OCI-LY1 (cell line): ENCODE measurements around the gene ARHGEF4.

Experiments used
- H2AFZ ChIP-seq: fragments of 200-600 bp; sonication (generic), shearing (Covaris generic); 2 replicates; pipeline ENCODE4 v1.6.0; 2014; ENCODE audit warnings: antibody characterized with exemption, mild to moderate bottlenecking, low read length
- H3F3A ChIP-seq: fragments of 200-600 bp; sonication (generic), shearing (Covaris generic); 2 replicates; pipeline ENCODE4 v1.6.0; 2014; ENCODE audit warnings: mild to moderate bottlenecking, antibody characterized with exemption, low read length, moderate library complexity; ENCODE audit not compliant: insufficient read depth
- H3K27ac ChIP-seq: fragments of 200-600 bp; sonication (generic); 2 replicates; pipeline ENCODE4 v1.5.1; 2014; ENCODE audit warnings: low read length, mixed run types, mild to moderate bottlenecking, low read depth; ENCODE audit not compliant: poor library complexity, severe bottlenecking
- H3K27me3 ChIP-seq: fragments of 200-600 bp; sonication (generic); 2 replicates; pipeline ENCODE4 v1.6.0; 2014; ENCODE audit warnings: antibody characterized with exemption, mild to moderate bottlenecking, low read length, moderate library complexity; ENCODE audit not compliant: insufficient read depth
- H3K36me3 ChIP-seq: fragments of 200-600 bp; sonication (generic); 2 replicates; pipeline ENCODE4 v1.6.1; 2014; ENCODE audit warnings: mild to moderate bottlenecking, antibody characterized with exemption, low read length, moderate library complexity, mixed read lengths; ENCODE audit not compliant: insufficient read depth
- H3K4me1 ChIP-seq: fragments of 200-600 bp; sonication (generic); 2 replicates; pipeline ENCODE4 v1.5.1; 2014; ENCODE audit warnings: mild to moderate bottlenecking, low read length, moderate library complexity; ENCODE audit not compliant: insufficient read depth, severe bottlenecking
- H3K4me2 ChIP-seq: fragments of 200-600 bp; sonication (generic), shearing (Covaris generic); 2 replicates; pipeline ENCODE4 v1.6.1; 2014; ENCODE audit warnings: low read length
- H3K4me3 ChIP-seq: fragments of 200-600 bp; sonication (generic); 2 replicates; pipeline ENCODE4 v1.5.1; 2014; ENCODE audit warnings: low read length, low read depth, mild to moderate bottlenecking, mixed read lengths; ENCODE audit not compliant: poor library complexity, severe bottlenecking
- H3K79me2 ChIP-seq: fragments of 200-600 bp; shearing (Covaris generic); 2 replicates; pipeline ENCODE4 v1.6.1; 2016; ENCODE audit warnings: mixed run types, low read length, mixed read lengths; ENCODE audit not compliant: insufficient read depth
- H3K9ac ChIP-seq: fragments of 200-600 bp; sonication (generic), shearing (Covaris generic); 2 replicates; pipeline ENCODE4 v1.6.1; 2014; ENCODE audit warnings: mild to moderate bottlenecking, low read length, mixed read lengths
- H3K9me2 ChIP-seq: fragments of 200-600 bp; sonication (generic), shearing (Covaris generic); 2 replicates; pipeline ENCODE4 v1.6.1; 2014; ENCODE audit warnings: low read depth, mild to moderate bottlenecking, low read length, mixed read lengths
- H3K9me3 ChIP-seq: fragments of 200-600 bp; shearing (Covaris generic); 2 replicates; pipeline ENCODE4 v1.6.1; 2014; ENCODE audit warnings: low read length, mixed read lengths
- H4K20me1 ChIP-seq: fragments of 200-600 bp; sonication (generic), shearing (Covaris generic); 2 replicates; pipeline ENCODE4 v1.6.0; 2016; ENCODE audit warnings: mild to moderate bottlenecking, low read length; ENCODE audit not compliant: insufficient read depth
- EZH2 ChIP-seq: fragments of 200-600 bp; sonication (generic), shearing (Covaris generic); IDR thresholded peaks from 2 replicates; pipeline ENCODE4 v1.8.0; 2017; ENCODE audit warnings: borderline replicate concordance, mixed run types, mild to moderate bottlenecking, antibody characterized with exemption, low read length, moderate library complexity, mixed read lengths
- TF ChIP-seq, protein P1 (sequence below): fragments of 200-600 bp; sonication (generic), shearing (Covaris generic); IDR thresholded peaks from 2 replicates; pipeline ENCODE4 v1.5.1; 2017; ENCODE audit warnings: mild to moderate bottlenecking, antibody characterized with exemption, low read length, moderate library complexity, mixed read lengths

ARHGEF4 gene

DNA sequence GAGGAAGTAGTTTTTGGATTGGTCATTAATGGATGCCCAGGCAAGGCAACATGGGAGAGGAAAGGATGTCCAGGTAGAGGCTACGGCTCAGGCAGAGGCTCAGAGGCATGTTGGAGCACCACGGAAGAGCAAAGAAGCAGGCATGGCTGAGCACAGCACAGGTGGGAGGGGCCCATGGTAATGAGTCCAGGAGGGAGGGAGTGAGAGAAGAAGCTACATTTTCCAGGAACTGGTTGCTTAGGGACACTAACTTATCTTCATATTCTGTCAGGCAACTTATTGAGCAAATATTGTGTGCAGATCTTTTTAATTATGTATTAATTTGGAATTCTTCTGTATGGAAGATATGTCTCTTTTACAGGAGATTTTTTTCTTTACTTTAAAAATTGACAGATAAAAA is 42.2 kb downstream of the ARHGEF4 start:
- Histone ChIP-seq H3K9me2 (no peaks in the 10 kb centered on the region), H2AFZ (no peak overlapping the region), H3K27me3 (peaks cover 9% of the 10 kb centered on the region; the same call in 1 of the 2 replicates), H3K36me3 (no peaks in the 10 kb centered on the region), H3K4me2 (no peak overlapping the region), H3K4me1 (no peaks in the 10 kb centered on the region), H4K20me1 (no peaks in the 10 kb centered on the region), H3K79me2 (no peaks in the 10 kb centered on the region), H3K27ac (no peak overlapping the region), H3F3A (no peaks in the 10 kb centered on the region), H3K9me3 (no peaks in the 10 kb centered on the region), H3K4me3 (no peak overlapping the region), H3K9ac (no peak overlapping the region)
- TF ChIP-seq EZH2, result no peak

DNA sequence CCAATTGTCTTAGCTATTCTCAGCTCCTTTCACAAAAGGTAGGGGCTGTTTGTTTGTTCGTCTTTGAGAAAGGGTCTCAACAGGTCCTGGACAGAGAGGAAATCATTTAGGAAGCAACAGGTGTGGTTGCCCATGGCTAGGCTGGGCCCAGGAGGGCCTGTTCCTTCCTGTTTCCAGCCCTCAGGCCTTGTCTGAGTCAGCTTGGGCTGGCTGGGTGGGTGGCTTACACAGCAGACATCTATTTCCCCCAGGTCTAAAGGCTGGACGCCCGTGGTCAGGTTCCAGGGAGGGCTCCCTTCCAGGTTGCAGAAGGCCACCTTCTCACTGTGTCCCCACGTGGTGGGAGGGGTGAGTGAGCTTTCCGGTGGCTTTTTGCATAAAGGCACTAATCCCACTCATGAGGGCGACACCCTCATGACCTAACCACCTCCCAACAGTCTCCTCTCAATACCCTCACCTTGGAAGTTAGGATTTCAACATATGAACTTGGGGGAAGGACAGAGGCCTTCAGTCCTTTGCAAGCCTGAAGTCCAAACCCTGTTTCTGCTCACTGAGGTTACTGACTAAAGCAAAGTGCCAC is 45.5 kb downstream of the ARHGEF4 start:
- no peaks in the 10 kb centered on the region for H3F3A ChIP-seq
- H2AFZ ChIP-seq, result no peak overlapping the region
- H3K4me1 ChIP-seq, result no peaks in the 10 kb centered on the region
- no peak overlapping the region for H3K9ac ChIP-seq
- H3K27me3 ChIP-seq, result no peaks in the 10 kb centered on the region
- no peaks in the 10 kb centered on the region for H3K36me3 ChIP-seq
- no peaks in the 10 kb centered on the region for H3K79me2 ChIP-seq
- H3K9me2 ChIP-seq, result no peaks in the 10 kb centered on the region
- no peak overlapping the region for H3K4me2 ChIP-seq
- no peak for TF ChIP-seq EZH2
- TF ChIP-seq, protein P1, sequence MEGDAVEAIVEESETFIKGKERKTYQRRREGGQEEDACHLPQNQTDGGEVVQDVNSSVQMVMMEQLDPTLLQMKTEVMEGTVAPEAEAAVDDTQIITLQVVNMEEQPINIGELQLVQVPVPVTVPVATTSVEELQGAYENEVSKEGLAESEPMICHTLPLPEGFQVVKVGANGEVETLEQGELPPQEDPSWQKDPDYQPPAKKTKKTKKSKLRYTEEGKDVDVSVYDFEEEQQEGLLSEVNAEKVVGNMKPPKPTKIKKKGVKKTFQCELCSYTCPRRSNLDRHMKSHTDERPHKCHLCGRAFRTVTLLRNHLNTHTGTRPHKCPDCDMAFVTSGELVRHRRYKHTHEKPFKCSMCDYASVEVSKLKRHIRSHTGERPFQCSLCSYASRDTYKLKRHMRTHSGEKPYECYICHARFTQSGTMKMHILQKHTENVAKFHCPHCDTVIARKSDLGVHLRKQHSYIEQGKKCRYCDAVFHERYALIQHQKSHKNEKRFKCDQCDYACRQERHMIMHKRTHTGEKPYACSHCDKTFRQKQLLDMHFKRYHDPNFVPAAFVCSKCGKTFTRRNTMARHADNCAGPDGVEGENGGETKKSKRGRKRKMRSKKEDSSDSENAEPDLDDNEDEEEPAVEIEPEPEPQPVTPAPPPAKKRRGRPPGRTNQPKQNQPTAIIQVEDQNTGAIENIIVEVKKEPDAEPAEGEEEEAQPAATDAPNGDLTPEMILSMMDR, result no peak
- H4K20me1 ChIP-seq, result no peaks in the 10 kb centered on the region
- no peak overlapping the region for H3K4me3 ChIP-seq
- H3K27ac ChIP-seq, result no peak overlapping the region
- no peaks in the 10 kb centered on the region for H3K9me3 ChIP-seq

DNA sequence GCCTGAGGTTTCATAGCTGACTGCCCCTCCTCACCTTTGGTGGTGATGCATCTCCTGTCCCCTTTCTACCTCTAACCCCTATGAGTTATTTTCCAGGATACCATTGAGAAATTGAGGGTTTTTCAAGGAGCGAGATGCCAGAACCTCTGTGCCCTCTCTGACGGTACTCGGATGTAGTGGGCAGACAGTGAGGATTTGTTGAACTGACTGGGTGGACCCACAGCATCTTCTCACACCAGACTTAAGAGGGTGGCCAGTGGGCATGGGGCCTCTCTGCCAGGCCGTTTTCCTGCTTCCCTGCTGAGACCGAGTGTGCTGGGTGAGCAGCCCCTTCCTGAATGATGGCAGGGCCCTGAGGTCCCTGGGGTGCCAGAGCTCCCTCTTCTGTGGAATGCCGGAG is 46.3 kb downstream of the ARHGEF4 start:
- H3K4me2 ChIP-seq, result no peak overlapping the region
- no peaks in the 10 kb centered on the region for H3K36me3 ChIP-seq
- no peak overlapping the region for H3K27ac ChIP-seq
- H3K4me3 ChIP-seq, result no peak overlapping the region
- H3K9me3 ChIP-seq, result no peaks in the 10 kb centered on the region
- H3K4me1 ChIP-seq, result no peaks in the 10 kb centered on the region
- no peak overlapping the region for H2AFZ ChIP-seq
- H3K9me2 ChIP-seq, result no peaks in the 10 kb centered on the region
- no peak overlapping the region for H3K9ac ChIP-seq
- TF ChIP-seq EZH2, result no peak
- TF ChIP-seq, protein P1, result no peak
- no peaks in the 10 kb centered on the region for H3K79me2 ChIP-seq
- no peaks in the 10 kb centered on the region for H3F3A ChIP-seq
- H3K27me3 ChIP-seq, result no peaks in the 10 kb centered on the region
- no peaks in the 10 kb centered on the region for H4K20me1 ChIP-seq

DNA sequence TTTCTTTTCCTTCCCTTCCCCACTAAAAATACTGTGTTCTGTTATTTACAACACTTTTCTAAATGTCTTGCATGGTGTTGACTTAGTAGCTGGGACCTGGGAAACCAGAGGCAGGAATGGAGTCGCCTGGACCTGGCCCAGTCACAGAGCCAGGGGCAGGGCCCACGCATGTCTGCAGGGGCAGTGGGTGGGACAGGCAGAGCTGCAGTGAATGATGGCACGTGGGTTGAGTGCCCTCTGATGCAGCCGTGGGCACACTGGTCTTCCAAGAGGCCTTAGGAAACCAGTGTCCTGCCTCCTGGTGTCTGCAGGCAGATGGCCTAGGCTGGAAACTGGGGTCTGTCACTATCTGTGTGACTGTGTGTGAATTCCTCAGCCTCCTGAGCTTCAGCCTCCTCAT is 46.8 kb downstream of the ARHGEF4 start:
- H2AFZ ChIP-seq, result no peak overlapping the region
- no peak overlapping the region for H3K4me3 ChIP-seq
- TF ChIP-seq, protein P1, result no peak
- no peak for TF ChIP-seq EZH2
- H4K20me1 ChIP-seq, result no peaks in the 10 kb centered on the region
- no peaks in the 10 kb centered on the region for H3F3A ChIP-seq
- no peak overlapping the region for H3K27ac ChIP-seq
- H3K79me2 ChIP-seq, result no peaks in the 10 kb centered on the region
- no peak overlapping the region for H3K4me2 ChIP-seq
- H3K36me3 ChIP-seq, result no peaks in the 10 kb centered on the region
- no peaks in the 10 kb centered on the region for H3K27me3 ChIP-seq
- H3K9ac ChIP-seq, result no peak overlapping the region
- H3K9me2 ChIP-seq, result no peaks in the 10 kb centered on the region
- H3K4me1 ChIP-seq, result no peaks in the 10 kb centered on the region
- no peaks in the 10 kb centered on the region for H3K9me3 ChIP-seq
